NT2/D1 (cell line): ENCODE measurements around the gene PPP1R37.

Experiments used
- YY1 ChIP-seq: IDR thresholded peaks from 2 replicates; pipeline ENCODE4 v1.6.1; 2011; ENCODE audit not compliant: insufficient read length, insufficient read depth
- ZNF274 ChIP-seq: IDR thresholded peaks from 2 replicates; pipeline ENCODE4 v1.6.1; 2011; ENCODE audit warnings: mild to moderate bottlenecking, low read depth, low read length

- TF ChIP-seq ZNF274 (no peak), YY1 (no peak)
These were observed 28.9 kb upstream of the PPP1R37 start for GRCh38 chr19:45063851-45064801.
